A673 (cell line): Measurements from ENCODE around the gene CDKAL1. TPM values are rescaled to one million over a fixed set of nuclear protein-coding genes. Genes with fewer than 3 reads are reported as not detected.

ENCODE experiments used
- BruUV-seq: library from RNA; stranded (reverse); fragments of 400-500 nt; replicated peaks from 2 replicates; lab custom pipeline; 2021; lab: Mats Ljungman, UMichigan
- CTCF ChIA-PET: fragments of 300-600 bp; sonication (Branson Sonifier 250); formaldehyde crosslinking; loops from one replicate; lab custom pipeline; 2022; ENCODE audit warnings: antibody characterized with exemption; lab: Charles Lee
- POLR2A ChIA-PET: fragments of 300-600 bp; sonication (Branson Sonifier 250); formaldehyde crosslinking; loops from one replicate; lab custom pipeline; 2022; ENCODE audit warnings: antibody characterized with exemption; ENCODE audit not compliant: low non-redundant PET; lab: Charles Lee
- DNase-seq: peaks from one replicate; pipeline ENCODE4 v3.0.0-alpha.2; 2015; ENCODE audit warnings: low spot score
- H3K27ac ChIP-seq: fragments of 200-600 bp; sonication (generic); 2 replicates; pipeline ENCODE4 v1.5.1; 2016; ENCODE audit warnings: mixed run types, low read depth, mild to moderate bottlenecking, mixed read lengths, antibody characterized with exemption, low read length; ENCODE audit not compliant: poor library complexity, severe bottlenecking
- H3K27me3 ChIP-seq: fragments of 200-600 bp; sonication (generic); replicated peaks from 2 replicates; pipeline ENCODE4 v1.6.1; 2017; ENCODE audit warnings: mixed run types, low read depth, mild to moderate bottlenecking, mixed read lengths, antibody characterized with exemption, low read length; ENCODE audit not compliant: insufficient read depth, poor library complexity
- H3K36me3 ChIP-seq: fragments of 200-600 bp; sonication (generic); 2 replicates; pipeline ENCODE4 v1.6.1; 2016; ENCODE audit warnings: mixed run types, mild to moderate bottlenecking, mixed read lengths, antibody characterized with exemption, low read length; ENCODE audit not compliant: insufficient read depth, poor library complexity, severe bottlenecking
- H3K4me1 ChIP-seq: fragments of 200-600 bp; sonication (generic); 2 replicates; pipeline ENCODE4 v1.6.1; 2017; ENCODE audit warnings: mixed run types, mild to moderate bottlenecking, mixed read lengths, antibody characterized with exemption, low read length; ENCODE audit not compliant: insufficient read depth, poor library complexity, severe bottlenecking
- H3K4me3 ChIP-seq: fragments of 200-600 bp; sonication (generic); 2 replicates; pipeline ENCODE4 v1.5.1; 2016; ENCODE audit warnings: low read depth, mixed run types, mild to moderate bottlenecking, mixed read lengths, low read length; ENCODE audit not compliant: poor library complexity, severe bottlenecking
- H3K9me3 ChIP-seq: fragments of 200-600 bp; sonication (generic); 2 replicates; pipeline ENCODE4 v1.6.1; 2016; ENCODE audit warnings: mixed run types, low read depth, mild to moderate bottlenecking, mixed read lengths, antibody characterized with exemption, low read length; ENCODE audit not compliant: poor library complexity, severe bottlenecking
- CTCF ChIP-seq: fragments of 300-800, 200-600 bp; sonication (generic); conservative IDR thresholded peaks from 2 replicates; pipeline ENCODE4 v1.5.1; 2017; ENCODE audit warnings: low read depth, mild to moderate bottlenecking, antibody characterized with exemption, low read length, moderate library complexity, mixed read lengths
- EZH2 ChIP-seq: fragments of 200-600 bp; sonication (generic); IDR thresholded peaks from 2 replicates; pipeline ENCODE4 v1.6.1; 2017; ENCODE audit warnings: borderline replicate concordance, low read depth, mild to moderate bottlenecking, mixed read lengths, antibody characterized with exemption, low read length; ENCODE audit not compliant: poor library complexity, severe bottlenecking
- intact Hi-C: fragments of 100-400 bp; cut with micrococcal nuclease; formaldehyde crosslinking; loops from one replicate; pipeline ENCODE4 v1.10.0; 2022; ENCODE audit not compliant: unreplicated experiment
- total RNA-seq: library from RNA; stranded (reverse); gene quantifications from 2 replicates; pipeline ENCODE4 v1.2.3, GENCODE V29; 2021

CDKAL1 gene
- total RNA-seq, 1 experiment from 2014 or later: 35.5 TPM

GRCh38 chr6:20839630-20840029 lies 305.4 kb downstream of the CDKAL1 start:
- Histone ChIP-seq H3K27ac (no peak overlapping the region), H3K36me3 (no peaks in the 10 kb centered on the region), H3K4me3 (no peak overlapping the region), H3K9me3 (no peaks in the 10 kb centered on the region), H3K27me3 (no peaks in the 10 kb centered on the region), H3K4me1 (no peaks in the 10 kb centered on the region)
- BruUV-seq: no TSS peak
- ChIA-PET CTCF (no interaction called here), POLR2A (no interaction called here)
- no peak; the same call in 1 of the 2 replicates for TF ChIP-seq CTCF
- TF ChIP-seq EZH2: no peak
- intact Hi-C loops: no loop called here
- no peak for DNase-seq

GRCh38 chr6:20840675-20841074 lies 306.4 kb downstream of the CDKAL1 start:
- ChIA-PET CTCF (no interaction called here), POLR2A (no interaction called here)
- Histone ChIP-seq H3K9me3 (no peaks in the 10 kb centered on the region), H3K4me3 (no peak overlapping the region), H3K27me3 (no peaks in the 10 kb centered on the region), H3K27ac (no peak overlapping the region), H3K36me3 (no peaks in the 10 kb centered on the region), H3K4me1 (no peaks in the 10 kb centered on the region)
- TF ChIP-seq EZH2 (no peak), CTCF (no peak)
- no peak for DNase-seq
- intact Hi-C loops: no loop called here
- BruUV-seq: no TSS peak

- no peaks in the 10 kb centered on the region for H3K9me3 ChIP-seq
- H3K27me3 ChIP-seq: no peaks in the 10 kb centered on the region
- no peak overlapping the region for H3K27ac ChIP-seq
- intact Hi-C loops: no loop called here
- H3K4me1 ChIP-seq: peaks cover 4% of the 10 kb centered on the region
- H3K4me3 ChIP-seq: no peak overlapping the region
- no peak for TF ChIP-seq EZH2
- TF ChIP-seq CTCF: no peak
- POLR2A ChIA-PET: no interaction called here
- no peak for DNase-seq
- CTCF ChIA-PET: no interaction called here
- BruUV-seq: no TSS peak
- no peaks in the 10 kb centered on the region for H3K36me3 ChIP-seq
Measured at GRCh38 chr6:20841806-20842205, 307.5 kb downstream of the CDKAL1 start.
